B cell (primary cell): ENCODE data around the gene SLC2A4RG.

Experiments used
- EZH2 ChIP-seq: IDR thresholded peaks from 2 replicates; pipeline ENCODE4 v1.6.1; 2012; ENCODE audit warnings: borderline replicate concordance, low read depth, mild to moderate bottlenecking, moderate library complexity, low read length; ENCODE audit not compliant: insufficient read depth, poor library complexity, severe bottlenecking
- TF ChIP-seq, protein P1 (sequence below): fragments of 200-600 bp; IDR thresholded peaks from one replicate; pipeline ENCODE4 v1.8.0; 2022; ENCODE audit warnings: antibody characterized with exemption, mild to moderate bottlenecking

DNA sequence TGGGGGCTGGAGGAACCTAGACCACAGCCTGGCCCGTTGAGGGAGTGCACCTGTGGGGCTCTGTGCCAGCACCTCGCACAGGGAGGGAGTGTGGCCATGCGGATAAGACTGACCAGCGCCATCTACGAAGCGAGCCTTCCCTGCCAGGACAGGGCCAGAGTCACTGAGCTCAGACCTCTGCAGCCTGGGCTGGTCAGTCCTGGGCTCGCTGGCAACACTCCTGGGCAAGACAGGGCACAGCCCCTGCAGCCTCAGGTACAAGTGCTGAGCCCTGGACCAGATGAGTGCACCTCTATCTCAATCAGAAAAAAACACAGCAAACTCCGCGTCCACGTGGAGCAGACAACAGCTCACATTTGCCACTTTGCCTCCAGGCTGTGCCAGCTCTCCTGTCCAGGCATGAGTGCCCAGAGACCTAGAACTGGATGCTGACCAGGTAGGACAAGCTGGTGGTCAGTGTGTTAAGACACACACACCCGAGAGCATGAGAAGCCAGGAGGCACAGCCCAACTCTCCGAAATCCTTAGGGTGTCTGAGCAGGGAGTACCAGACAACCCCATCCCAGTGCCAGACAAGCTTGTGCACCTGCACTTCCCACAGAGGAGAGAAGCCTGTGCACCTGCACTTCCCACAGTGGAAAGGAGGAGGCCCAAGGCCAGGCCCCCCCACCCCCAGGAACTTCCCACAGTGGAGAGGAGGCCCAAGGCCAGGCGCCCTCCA is 36.7 kb upstream of the SLC2A4RG start:
- TF ChIP-seq EZH2, result no peak
- TF ChIP-seq, protein P1, sequence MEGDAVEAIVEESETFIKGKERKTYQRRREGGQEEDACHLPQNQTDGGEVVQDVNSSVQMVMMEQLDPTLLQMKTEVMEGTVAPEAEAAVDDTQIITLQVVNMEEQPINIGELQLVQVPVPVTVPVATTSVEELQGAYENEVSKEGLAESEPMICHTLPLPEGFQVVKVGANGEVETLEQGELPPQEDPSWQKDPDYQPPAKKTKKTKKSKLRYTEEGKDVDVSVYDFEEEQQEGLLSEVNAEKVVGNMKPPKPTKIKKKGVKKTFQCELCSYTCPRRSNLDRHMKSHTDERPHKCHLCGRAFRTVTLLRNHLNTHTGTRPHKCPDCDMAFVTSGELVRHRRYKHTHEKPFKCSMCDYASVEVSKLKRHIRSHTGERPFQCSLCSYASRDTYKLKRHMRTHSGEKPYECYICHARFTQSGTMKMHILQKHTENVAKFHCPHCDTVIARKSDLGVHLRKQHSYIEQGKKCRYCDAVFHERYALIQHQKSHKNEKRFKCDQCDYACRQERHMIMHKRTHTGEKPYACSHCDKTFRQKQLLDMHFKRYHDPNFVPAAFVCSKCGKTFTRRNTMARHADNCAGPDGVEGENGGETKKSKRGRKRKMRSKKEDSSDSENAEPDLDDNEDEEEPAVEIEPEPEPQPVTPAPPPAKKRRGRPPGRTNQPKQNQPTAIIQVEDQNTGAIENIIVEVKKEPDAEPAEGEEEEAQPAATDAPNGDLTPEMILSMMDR, result no peak
